Hypothalamus (tissue), 51 donors: ENCODE data around the gene HBS1L.

Source experiments
- DNase-seq, 51 donors: peaks; one replicate each; lab custom pipeline; 2025; lab: John Stamatoyannopoulos, UW

The HBS1L gene

GRCh38 chr6:134954272-134955000, 100.2 kb downstream of the HBS1L start:
- no peak for DNase-seq

GRCh38 chr6:134951494-134952263, 102.9 kb downstream of the HBS1L start:
- no peak for DNase-seq

GRCh38 chr6:134950482-134950881, 104.1 kb downstream of the HBS1L start:
- DNase-seq: no peak

GRCh38 chr6:134949927-134950326, 104.7 kb downstream of the HBS1L start, which contains the start of gene ALDH8A1:
TSS of gene ALDH8A1 (minus strand) at chr6:134950101. CDS start at chr6:134950053, 48 bp downstream.
- DNase-seq: no peak

GRCh38 chr6:134948691-134949090, 105.9 kb downstream of the HBS1L start:
- no peak for DNase-seq

- no peak for DNase-seq
Observed at GRCh38 chr6:134948142-134948541, 106.5 kb downstream of the HBS1L start.

- DNase-seq: no peak
Observed at GRCh38 chr6:134945045-134945444, 109.6 kb downstream of the HBS1L start.

- DNase-seq: no peak
Observed at GRCh38 chr6:134943522-134944111, 111.0 kb downstream of the HBS1L start.

- no peak for DNase-seq
Observed at GRCh38 chr6:134938896-134939295, 115.7 kb downstream of the HBS1L start.

GRCh38 chr6:134937426-134937825, 117.2 kb downstream of the HBS1L start:
- DNase-seq: no peak

GRCh38 chr6:134936931-134937330, 117.7 kb downstream of the HBS1L start:
- no peak for DNase-seq

GRCh38 chr6:134936476-134936875, 118.1 kb downstream of the HBS1L start:
- no peak for DNase-seq

- no peak for DNase-seq
Observed at GRCh38 chr6:134934793-134935485, 119.7 kb downstream of the HBS1L start.

GRCh38 chr6:134932535-134933470, 121.8 kb downstream of the HBS1L start:
- no peak for DNase-seq

- no peak for DNase-seq
Observed at GRCh38 chr6:134932098-134932497, 122.5 kb downstream of the HBS1L start.

- DNase-seq: no peak
Observed at GRCh38 chr6:134930463-134930862, 124.2 kb downstream of the HBS1L start.

GRCh38 chr6:134928151-134928900, 126.3 kb downstream of the HBS1L start:
- no peak for DNase-seq

- no peak for DNase-seq
Observed at GRCh38 chr6:134925800-134926199, 128.8 kb downstream of the HBS1L start.

- DNase-seq: no peak
Observed at GRCh38 chr6:134921721-134922261, 132.8 kb downstream of the HBS1L start.
